ENCODE measurements around the gene HDAC4. TPM values are rescaled to one million over a fixed set of nuclear protein-coding genes. Genes with fewer than 3 reads are reported as not detected.

The HDAC4 gene
- polyA plus RNA-seq, 3 donors: 11.8 to 13.0 (median 12.9) TPM

DNA sequence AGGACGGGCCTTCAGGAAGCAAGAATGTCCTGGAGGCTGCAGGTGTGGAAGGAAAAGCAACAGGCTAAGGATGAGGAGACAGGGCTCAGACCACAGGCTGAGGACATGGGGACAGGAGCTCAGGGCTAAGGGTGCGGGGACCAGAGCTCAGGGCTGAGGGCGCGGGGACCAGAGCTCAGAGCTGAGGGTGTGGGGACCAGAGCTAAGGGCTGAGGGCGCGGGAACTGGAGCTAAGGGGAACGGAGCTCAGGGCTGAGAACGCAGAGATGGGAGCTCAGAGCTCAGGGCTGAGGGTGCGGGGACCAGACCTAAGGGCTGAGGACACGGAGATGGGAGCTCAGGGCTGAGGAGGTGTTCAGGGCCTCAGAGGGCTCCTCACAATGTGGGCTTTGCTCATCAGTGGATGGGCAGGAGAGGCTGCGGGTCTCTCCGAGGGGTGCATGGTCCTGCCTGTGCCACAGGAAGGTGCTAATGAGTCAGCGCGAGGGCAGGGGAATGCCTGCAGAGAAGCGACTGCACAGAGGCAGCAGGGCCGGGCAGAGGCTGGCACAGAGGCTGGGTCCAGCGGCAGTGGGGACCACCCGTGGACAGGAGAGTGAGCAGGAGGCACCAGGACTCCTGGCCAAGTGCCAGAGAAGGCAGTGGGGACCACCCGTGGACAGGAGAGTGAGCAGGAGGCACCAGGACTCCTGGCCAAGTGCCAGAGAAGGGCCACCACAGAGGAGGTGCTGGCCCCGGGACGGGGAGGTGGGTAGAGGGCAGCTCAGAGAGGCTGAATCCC lies 281.3 kb downstream of the HDAC4 start:
- DNase-seq (ENCODE audit: low read depth in 3 of 3, low spot score in 2 of 3): no peak

DNA sequence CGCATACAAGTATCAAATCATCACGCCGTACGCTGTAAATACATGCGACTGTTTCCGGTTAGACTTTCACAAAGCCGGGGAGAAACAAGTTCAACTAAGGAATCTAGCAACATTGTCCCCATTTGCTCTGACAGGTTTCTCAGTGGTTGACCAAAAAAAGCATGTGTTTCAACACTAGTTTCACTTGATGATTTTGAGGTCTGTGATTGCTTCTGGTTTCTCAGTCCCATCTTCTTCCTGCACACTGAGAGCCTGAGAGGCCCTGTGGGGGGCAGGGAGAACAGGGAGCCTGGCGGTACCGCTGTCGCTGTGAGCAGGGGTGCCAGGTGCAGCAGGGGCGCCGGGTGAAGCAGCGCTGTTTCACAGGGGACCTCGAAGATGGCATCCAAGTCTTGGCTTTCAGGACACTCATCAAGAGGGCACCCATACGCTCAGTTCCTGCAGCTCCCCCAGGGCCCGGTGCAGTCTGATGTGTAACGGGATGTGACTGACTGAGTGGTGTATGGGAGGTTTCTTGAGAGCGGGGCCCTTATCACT lies 282.1 kb downstream of the HDAC4 start:
- no peak for DNase-seq (ENCODE audit: low read depth in 3 of 3, low spot score in 2 of 3)

DNA sequence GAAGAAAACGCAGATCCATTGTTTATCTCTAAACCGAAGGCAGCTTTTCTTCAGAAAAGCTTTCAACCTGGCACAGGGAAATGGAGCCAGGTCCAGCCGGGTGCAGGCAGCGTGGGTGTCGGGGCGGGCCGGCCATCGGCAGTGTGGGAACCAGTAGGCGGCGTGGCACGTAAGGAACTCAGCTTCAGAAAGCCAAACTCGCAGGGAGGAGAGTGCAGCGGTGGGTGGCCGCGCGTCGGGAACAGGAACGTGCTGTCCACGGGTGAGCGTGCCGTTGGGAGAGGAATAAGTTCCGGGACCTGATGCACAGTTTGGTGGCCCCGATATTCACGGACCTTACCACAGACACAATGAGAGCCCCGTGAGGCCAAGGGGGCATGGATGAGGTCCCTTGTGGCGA lies 282.6 kb downstream of the HDAC4 start:
- no peak for DNase-seq (ENCODE audit: low read depth in 3 of 3, low spot score in 2 of 3)

DNA sequence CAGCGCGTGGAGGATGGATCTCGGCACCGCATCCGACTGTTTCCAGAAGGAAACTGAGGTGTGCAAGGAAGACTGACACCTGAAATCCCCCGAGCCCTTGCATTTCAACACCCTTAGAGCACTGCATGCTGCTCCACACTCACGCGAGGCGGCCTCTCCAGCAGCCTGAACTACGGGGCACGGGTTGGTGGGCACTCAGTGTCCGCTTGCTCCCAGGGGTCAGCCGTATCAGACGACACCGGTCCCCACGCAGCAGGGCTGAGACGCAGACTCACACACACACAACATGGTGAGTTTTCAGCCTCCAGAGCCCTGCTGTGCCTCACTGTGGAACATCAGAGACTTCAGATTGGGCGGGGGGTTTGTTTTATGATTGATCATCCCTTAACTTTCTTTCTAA lies 283.0 kb downstream of the HDAC4 start:
- DNase-seq (ENCODE audit: low read depth in 3 of 3, low spot score in 2 of 3): no peak

DNA sequence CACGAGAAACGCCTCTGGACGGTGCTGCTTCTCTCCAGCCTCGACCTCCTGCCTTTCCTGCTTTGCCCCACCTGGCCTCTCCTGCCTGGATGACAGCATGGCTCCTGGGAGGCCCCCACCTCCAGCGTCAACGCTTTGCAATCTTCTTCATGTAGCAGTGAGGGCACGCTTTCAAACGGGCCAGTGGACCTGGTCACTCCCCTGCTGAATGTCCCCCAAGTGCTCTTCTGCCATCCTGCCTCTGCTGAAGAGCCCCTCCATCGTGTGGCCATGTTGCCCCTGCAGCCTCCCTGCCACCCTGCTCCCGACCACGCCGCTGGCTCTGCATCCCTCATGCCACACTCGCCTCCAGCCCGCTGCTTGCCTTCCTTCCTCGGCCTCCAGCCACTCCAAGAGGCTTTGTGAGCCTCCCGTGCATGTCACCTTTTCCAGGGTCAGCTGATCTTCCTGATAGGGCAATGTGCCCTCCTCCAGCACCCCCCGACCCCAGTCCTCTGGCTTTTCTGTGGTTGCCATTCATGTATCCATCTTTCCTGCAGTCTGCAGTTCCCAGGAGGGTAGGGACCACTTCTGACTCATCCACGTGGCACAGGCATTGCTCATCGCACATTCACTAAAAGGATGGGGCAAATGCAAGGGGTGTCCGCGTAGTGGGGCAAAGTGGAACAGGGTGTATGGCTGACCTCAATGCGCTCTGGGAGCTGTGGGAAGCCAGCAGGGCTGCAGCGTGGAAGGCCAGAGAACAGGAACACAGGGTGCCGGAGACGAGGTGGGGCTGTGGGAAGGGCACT lies 284.2 kb downstream of the HDAC4 start:
- no peak for DNase-seq (ENCODE audit: low read depth in 3 of 3, low spot score in 2 of 3)

DNA sequence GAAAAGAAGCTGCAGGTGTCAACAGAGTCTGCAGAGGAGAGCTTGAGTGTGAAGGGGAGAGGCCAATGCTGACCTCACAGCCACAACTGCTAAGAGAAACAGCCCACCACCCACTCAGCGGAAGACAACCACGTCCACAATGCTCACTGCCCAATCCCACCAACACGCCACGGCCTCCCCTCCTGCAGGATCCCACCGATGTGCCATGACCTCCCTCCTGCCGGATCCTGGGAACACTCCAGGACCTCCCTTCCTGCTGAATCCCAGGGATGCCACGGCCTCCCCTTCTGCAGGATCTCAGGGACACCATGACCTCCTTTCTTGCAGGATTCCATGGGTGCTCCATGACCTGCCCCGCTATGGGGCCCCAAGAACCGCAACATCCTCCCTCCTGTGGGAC lies 285.2 kb downstream of the HDAC4 start:
- DNase-seq (ENCODE audit: low read depth in 3 of 3, low spot score in 2 of 3): no peak

DNA sequence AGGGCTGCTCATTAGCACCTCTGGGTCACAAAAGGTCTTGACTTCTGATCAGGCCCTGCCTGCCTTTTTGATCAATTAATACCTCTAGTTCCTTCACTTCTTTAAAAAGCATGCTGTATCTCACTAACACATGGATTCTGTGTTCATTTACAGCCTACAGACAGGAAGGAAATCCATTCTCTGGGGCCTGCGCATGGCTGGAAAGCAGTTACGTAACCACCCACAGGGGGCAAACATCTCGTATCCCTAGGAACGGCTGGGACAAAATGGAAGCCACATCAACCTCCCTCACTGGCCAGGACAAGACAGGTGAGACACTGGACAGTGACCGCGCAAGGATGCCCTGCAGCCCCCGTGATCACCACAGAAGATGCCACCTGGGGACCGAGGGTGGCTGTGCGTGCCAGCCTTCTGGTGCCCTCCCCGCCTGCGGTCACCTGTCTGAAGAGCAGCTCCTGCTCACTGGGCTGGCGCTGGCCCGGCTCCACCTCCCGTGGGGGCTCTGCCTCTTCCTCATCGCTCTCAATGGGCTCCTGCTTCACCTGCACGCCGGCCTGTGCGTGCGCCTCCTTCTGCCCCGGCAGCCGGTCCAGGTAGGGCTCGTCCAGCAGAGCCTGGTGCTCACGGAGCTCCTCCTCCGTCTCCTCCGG lies 286.1 kb downstream of the HDAC4 start:
- DNase-seq (ENCODE audit: low read depth in 3 of 3, low spot score in 2 of 3): no peak

DNA sequence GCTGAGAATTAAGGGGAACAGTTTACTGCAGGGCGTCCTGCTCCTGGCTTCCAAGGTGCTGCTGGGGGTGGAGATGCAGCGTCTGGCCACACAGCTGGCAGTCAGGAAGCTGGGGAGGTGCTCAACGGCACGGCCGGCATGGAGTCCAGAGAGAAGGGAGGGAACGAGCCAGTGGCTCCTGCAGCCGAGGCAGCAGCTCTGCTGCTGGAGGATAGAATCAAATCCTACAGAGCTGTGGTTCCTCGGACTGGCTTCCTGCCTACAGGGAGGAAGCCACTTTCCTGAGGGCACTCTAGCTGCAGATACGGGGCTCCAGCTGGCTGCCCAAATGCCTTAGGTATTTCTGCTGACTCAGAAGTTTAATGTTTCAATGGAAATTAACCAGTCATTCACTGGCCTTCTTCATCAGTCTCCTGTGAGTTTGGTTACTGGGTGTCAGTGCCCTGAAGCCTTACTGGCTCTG lies 286.7 kb downstream of the HDAC4 start:
- DNase-seq (ENCODE audit: low read depth in 3 of 3, low spot score in 2 of 3): no peak

DNA sequence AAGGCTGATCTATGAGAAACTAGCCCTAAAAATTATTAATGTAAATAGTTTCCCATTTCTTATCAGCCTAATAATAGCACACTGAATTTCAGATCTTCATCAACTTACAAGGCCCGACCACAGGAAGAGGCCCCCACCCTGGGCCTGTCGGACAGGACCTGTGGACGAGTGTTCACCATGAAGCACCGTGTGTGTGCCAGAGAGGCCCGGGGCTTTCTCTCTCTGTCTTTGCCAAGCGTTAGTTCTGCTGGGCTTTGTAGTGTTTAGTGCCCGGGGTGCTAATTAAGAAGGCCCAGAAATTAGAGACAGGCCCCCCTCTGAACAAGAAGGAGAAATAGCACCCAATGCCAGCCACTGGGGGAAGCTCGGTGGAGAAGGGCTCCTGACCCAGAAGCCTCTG lies 287.2 kb downstream of the HDAC4 start:
- no peak for DNase-seq (ENCODE audit: low read depth in 3 of 3, low spot score in 2 of 3)

DNA sequence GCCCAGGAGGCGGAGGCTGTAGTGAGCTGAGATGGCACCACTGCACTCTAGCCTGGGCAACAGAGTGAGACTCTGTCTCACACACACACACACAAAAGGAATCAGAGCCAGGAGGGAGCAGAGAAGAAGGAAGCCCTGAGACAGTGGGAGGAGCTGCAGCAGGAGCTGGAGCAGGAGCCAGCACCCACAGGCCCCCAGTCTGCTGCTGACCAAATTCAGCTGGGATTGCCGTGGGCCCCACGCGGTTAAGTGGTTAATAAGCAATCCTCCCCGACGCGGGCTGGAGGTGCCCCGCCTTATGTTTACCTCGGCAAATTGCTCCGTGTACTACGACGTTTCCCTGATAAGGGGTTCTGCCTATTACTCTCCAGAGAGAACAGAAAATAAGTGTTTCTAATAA lies 287.6 kb downstream of the HDAC4 start:
- DNase-seq (ENCODE audit: low read depth in 3 of 3, low spot score in 2 of 3): no peak

DNA sequence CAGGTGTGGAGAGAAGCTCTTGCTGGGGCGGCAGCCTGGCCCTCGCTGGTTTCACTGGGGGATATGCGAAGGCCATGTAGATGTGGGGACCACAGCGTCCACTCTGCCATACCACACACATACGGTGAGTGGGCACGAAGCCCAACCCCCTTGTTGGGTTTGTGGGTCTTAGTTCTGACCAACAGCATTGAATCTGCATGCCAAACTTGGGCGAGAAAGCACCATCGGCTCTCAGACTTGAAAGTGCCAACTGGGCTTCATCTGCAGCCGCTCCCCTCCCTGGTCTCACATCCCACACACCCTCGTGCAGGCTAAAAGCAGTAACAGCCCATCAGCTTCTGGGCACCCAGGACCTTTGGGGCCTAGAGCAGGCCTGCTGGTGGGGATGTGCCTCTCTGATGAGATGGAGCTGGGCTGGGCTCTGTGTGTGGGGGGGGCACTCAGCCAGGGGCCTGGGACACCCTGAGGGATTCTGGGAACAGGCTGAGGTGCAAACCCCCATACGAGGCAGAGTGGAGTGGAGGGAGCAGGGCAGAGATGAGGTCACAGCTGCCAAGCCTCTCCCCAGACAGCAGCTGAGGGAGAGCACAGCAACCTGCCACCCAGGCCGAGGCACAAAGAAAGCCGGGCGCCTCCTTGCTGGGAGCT lies 288.6 kb downstream of the HDAC4 start:
- DNase-seq (ENCODE audit: low read depth in 3 of 3, low spot score in 2 of 3): no peak

DNA sequence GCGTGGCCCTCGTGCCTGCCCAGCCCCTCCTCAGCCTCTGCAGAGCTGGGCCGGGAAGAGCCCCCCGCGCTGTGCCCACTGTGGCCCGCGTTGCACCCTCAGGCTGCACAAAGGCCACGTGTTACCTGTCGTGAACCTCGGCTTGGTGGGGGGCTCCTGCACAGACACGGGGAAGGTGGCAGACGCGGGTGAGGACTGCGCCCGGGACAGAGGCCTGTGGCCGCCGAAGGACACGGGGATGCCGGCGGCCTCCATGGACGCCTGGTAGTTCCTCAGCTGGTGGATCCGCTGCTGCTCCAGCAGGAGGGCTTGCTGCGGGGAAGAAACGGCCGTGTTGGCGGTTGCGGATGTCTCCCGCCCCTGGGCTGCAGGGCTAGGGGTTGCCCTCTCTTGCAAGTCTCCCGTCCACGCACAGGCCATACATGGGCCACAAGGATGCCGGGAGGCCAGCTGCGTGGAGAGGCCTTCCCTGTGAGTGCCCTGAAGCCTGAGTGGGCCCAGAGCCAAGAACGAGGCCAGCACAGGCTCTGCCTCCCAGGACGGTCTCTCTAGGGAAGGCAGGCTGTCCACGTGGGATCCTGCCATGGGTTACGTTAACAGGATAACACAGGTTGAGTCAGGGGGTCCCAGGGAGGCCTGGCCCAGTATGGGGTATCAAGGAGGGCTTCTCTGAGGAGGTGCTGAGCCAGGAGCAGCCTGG lies 289.3 kb downstream of the HDAC4 start:
- no peak for DNase-seq (ENCODE audit: low read depth in 3 of 3, low spot score in 2 of 3)

DNA sequence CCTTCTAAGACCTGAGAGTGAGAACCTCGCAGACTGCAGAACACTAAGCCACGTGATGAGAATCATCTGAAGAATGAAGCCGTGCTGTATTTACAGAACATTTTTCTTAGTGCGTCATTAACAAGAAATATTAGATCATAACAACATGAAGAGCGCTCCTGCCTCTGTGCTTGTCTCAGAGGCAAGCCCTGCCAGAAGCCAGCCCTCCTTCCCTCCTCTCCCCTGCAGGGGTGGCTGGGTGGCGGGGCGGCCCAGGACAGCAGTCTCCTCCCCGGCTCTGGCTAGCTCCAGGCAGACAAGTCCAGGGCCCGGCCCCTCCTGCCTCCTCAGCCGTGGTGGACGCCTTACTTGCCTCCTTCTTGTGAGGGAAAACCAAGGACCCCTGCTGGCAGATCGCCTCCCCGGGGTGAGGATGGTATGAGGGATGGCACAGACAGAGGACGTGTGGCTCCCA lies 290.2 kb downstream of the HDAC4 start:
- no peak for DNase-seq (ENCODE audit: low read depth in 3 of 3, low spot score in 2 of 3)

DNA sequence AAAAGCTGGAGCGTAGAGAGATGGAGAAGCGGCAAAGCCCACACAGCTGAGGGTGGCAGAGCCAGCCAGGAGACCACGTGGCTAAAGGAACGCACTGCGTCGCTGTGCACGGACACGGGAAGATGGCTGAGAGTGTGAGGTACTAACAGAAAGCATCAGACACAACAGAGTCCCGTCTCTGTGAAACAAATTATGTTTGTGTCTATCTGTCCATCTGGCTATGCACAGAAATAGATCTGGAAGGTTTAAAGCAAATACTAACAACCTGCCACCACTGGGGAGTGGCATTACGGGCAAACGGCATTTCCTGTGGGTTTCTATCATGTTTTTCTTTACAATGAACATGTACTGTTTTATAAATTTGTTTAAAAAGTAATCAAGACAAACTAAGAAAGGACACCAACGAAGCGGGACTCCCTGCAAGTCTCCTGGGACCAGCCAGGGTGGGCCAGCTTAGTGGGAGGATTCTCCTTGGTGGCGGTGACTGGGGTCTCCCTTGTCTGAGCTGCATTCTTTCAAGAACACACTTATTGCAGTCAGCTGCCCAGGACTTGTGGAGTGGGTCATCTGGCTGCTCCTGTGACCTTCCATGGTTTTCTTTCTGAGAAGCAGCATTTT lies 290.8 kb downstream of the HDAC4 start:
- DNase-seq (ENCODE audit: low read depth in 3 of 3, low spot score in 2 of 3): no peak

DNA sequence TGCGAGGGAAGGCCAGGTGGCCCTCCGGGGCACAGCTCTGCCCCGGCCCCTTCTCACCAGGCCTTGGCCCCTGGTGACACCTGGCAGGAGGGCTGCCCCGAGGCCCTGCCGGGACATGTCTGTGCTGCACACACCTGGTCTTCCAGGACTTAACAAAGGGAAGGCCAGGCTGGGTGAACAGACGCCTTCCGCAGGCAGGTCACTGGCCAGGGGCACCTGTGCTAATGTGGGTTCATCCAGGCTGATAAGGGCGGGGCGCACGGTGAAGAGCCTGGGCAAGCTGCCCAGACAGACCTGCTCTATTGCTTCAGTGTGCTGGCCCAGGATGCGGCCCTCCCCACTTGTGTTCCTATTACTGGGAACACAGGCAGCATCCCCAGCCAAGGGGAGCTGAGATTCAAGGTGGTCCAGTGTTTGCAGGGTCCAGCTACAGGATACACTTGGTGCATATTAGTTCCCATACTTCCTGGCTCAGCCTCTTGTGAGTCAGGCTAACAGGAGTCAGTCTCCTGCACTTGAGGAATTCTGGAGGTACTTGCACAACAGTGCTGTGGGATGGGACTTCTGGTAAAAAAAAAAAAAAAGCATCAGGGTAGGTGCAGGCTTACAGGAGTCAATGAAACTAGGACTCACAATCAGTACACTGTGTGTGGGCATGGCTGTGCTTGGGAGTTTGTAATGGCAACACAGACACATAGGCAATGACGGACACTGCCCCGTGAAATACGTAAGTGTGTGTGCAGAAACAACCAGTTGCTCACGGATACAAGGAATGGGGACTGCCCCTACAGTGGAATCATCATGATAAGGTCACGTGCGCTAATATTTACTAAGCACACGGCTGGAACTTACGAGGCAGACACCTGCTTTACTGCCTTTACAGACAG lies 291.5 kb downstream of the HDAC4 start:
- DNase-seq (ENCODE audit: low read depth in 3 of 3, low spot score in 2 of 3): no peak

DNA sequence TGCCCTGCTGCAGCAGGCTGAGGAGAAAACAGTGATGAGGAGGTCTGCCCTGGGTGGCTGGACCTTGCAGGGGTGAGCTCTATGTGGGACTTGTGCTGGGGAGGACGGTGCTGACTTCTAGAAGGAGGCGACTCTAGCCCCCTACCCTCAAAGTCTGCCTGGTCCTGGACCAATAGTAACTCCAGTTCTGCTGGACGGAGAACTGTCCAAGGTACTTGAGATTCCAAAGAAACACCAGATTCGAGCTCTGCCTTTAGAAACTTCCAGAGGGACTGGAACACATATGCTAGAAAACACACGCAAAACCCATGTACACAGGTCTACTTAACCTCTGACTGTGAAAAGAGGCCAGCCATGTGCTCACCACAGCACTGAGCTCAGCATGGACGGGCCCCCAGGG lies 292.4 kb downstream of the HDAC4 start:
- no peak for DNase-seq (ENCODE audit: low read depth in 3 of 3, low spot score in 2 of 3)

DNA sequence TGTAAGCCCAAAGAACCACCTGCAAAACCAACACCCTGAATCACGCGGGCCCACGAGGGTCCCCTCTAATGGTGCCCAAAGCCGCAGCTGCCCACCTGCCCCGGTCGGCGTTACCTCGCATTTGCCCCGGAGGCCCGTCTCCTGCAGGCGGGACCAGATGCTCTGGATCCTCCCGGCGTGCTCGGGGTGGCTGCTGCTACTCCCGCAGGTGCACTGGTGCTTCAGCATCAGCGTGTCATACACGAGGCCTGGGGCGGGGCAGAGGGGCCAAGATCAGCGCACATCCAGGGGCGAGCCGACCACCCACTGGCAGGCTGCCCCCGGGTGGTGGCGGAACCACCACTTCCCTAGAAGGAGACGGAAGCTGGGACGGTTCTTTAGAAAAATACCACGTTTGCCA lies 292.9 kb downstream of the HDAC4 start:
- DNase-seq (ENCODE audit: low read depth in 3 of 3, low spot score in 2 of 3): no peak

DNA sequence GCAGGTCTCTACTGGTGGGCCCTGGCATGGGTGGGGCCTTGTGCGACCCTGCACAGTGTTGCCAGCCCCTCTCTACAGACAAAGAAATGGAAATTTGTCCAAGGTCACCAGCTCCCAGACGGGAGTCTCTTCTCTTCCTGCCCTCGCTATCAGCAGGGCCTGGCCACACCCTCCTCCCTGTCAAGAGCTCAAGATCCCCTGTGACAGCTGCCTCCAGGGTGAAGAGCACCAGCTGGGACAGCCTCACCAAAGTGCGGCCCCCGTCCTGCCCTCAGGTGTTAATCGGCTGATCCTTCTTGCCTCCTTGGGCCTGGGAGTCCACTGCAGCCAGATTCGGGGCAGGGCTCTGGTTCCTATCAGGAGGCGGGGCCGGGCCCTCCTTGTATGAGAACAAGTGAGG lies 293.9 kb downstream of the HDAC4 start:
- no peak for DNase-seq (ENCODE audit: low read depth in 3 of 3, low spot score in 2 of 3)
